Ectodermal cell (in vitro differentiated cells): ENCODE measurements around the gene DRC3.

ENCODE experiments used
- H3K27ac ChIP-seq: 2 replicates; pipeline ENCODE4 v1.7.0; 2013; ENCODE audit warnings: mild to moderate bottlenecking, low read depth, low read length; ENCODE audit not compliant: insufficient read depth, poor library complexity, severe bottlenecking
- H3K27me3 ChIP-seq: 2 replicates; pipeline ENCODE4 v1.7.0; 2013; ENCODE audit warnings: mild to moderate bottlenecking, low read length; ENCODE audit not compliant: insufficient read depth, control insufficient read depth, poor library complexity, severe bottlenecking
- H3K36me3 ChIP-seq: one replicate; pipeline ENCODE4 v1.7.0; 2013; ENCODE audit warnings: low read length; ENCODE audit not compliant: control insufficient read depth, insufficient read depth
- H3K4me1 ChIP-seq: one replicate; pipeline ENCODE4 v1.7.0; 2013; ENCODE audit warnings: low read length; ENCODE audit not compliant: control insufficient read depth, insufficient read depth
- H3K4me3 ChIP-seq: 2 replicates; pipeline ENCODE4 v1.7.0; 2013; ENCODE audit warnings: low read depth, low read length, control low read depth; ENCODE audit not compliant: insufficient read depth
- H3K9me3 ChIP-seq: 2 replicates; pipeline ENCODE4 v1.7.0; 2013; ENCODE audit warnings: mild to moderate bottlenecking, low read length, moderate library complexity; ENCODE audit not compliant: control insufficient read depth
- WGBS, 2 experiments: methylation state at CpG; one replicate each; pipeline ENCODE4 v1.1.7; 2013; ENCODE audit warnings: missing lambda C conversion rate in 2 of 2; 5-methylcytosine and 5-hydroxymethylcytosine counted together

DRC3 gene

DNA sequence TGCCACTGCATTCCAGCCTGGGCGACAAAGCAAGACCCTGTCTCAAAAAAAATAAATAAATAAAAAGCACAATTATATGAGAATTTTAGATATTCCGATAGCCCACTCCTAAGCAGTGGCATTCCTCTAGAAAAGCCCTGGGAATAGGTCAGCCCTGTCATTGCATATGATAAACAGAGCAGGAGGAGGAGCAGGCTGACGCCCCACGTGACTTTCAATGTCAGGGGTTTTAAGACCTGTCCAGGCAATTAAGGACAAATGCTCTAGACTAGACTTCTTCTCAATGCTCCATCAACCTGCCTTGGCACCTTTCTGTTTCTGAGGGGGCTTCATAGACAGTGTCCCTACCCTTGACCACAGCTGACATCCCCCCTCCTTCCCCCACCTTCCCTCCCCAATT, 8.0 kb upstream of the DRC3 start:
- WGBS, 2 experiments = 85 to 86% methylated on average over 4 of the region's 4 CpGs
- Histone ChIP-seq H3K4me3 (no peak overlapping the region), H3K9me3 (no peaks in the 10 kb centered on the region), H3K4me1 (peaks cover 2% of the 10 kb centered on the region), H3K36me3 (no peaks in the 10 kb centered on the region), H3K27ac (no peak overlapping the region), H3K27me3 (no peaks in the 10 kb centered on the region)

DNA sequence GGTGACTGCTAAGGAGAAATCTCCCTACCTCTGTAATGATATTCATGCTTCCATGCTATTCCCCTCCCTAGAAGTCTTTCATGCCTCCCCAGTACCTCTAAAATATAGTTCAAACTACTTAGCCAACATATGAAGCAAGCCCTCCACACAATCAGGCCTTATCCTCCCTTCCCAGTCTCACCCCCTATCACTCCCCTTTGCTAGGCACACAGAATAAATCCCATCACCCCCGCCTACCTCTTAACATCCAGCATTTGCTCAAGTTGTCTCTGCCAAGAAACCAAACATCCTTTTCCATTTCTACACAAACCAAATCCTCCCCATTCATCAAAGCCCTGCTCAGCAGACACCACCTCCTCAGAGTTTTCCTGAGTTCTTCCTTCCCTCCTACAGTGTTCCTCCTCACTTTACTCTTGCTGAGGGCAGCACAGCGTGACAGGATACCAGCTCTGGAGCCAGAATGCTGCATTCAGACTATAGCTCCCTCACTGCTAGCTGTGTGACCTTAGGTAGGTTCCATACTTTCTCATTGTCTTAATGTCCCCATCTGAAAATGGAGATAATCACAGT, 7.4 kb upstream of the DRC3 start:
- no peak overlapping the region for H3K27ac ChIP-seq
- no peak overlapping the region for H3K4me3 ChIP-seq
- H3K36me3 ChIP-seq = no peaks in the 10 kb centered on the region
- no peaks in the 10 kb centered on the region for H3K4me1 ChIP-seq
- H3K9me3 ChIP-seq = no peaks in the 10 kb centered on the region
- WGBS, 2 experiments = 78 to 79% methylated on average over 2 of the region's 2 CpGs
- peaks cover under 1% of the 10 kb centered on the region for H3K27me3 ChIP-seq

DNA sequence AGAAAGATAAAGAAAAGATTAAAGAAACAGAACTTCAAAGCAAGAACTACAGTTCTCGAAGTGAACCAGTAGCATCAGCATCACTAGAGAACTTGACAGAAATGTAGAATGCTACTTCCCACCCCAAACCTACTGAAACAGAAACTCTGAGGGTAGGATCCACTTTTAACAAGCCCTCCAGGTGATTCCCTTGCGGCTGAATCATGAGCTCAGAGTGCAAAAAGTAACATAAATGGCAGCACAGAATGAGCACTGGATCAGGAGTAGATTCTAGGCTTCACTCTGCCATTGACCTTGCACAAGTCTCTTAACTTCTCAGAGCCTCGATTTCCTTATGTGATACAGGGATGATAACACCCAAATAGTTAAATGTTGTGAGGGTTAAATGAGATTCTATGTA, 6.3 kb upstream of the DRC3 start:
- 87 to 95% methylated on average over 3 of the region's 3 CpGs for WGBS, 2 experiments
- Histone ChIP-seq H3K4me3 (no peak overlapping the region), H3K27me3 (peaks cover 6% of the 10 kb centered on the region), H3K4me1 (peaks cover 4% of the 10 kb centered on the region), H3K27ac (no peak overlapping the region), H3K9me3 (no peaks in the 10 kb centered on the region), H3K36me3 (no peaks in the 10 kb centered on the region)

DNA sequence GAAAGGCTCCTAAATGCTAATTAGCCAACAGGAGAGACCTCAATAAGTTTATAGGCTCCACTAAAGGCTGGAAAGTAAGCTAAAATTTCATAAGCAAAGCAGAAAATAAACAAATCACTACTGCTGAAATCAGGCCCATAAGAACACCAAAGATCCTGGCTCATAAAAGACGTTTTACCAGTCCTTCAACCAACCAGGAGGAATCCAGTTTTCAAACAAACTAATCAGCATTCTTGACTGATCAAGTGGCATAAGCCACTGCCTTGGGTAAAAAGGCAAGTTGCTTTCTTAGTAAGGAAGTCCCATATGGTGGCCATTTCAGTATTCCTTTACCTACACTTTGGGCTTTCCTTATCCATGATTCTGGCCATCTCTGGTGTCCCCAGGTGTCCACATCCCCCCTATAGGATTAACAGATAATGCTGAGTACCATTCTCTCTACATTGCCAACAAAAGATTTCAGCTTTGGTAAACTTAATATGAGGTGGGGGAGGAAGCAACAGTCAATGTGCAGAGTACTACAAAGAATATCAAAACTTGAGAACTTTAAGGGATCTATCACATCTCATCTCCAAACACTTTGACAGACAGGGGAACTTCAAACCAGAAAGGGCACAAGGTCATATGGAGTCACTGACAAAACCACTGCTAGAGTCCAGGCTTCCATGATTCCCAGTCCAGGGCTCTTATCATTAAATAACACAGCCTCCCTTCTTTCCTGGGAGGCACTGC, 1.8 kb upstream of the DRC3 start:
- H3K4me1 ChIP-seq = peaks cover 6% of the 10 kb centered on the region
- no peaks in the 10 kb centered on the region for H3K36me3 ChIP-seq
- H3K27ac ChIP-seq = no peak overlapping the region
- 56 to 67% methylated on average over 1 of the region's 1 CpG for WGBS, 2 experiments
- H3K4me3 ChIP-seq = peak overlapping the region; percentile 51
- H3K27me3 ChIP-seq = peaks cover 6% of the 10 kb centered on the region
- H3K9me3 ChIP-seq = no peaks in the 10 kb centered on the region

DNA sequence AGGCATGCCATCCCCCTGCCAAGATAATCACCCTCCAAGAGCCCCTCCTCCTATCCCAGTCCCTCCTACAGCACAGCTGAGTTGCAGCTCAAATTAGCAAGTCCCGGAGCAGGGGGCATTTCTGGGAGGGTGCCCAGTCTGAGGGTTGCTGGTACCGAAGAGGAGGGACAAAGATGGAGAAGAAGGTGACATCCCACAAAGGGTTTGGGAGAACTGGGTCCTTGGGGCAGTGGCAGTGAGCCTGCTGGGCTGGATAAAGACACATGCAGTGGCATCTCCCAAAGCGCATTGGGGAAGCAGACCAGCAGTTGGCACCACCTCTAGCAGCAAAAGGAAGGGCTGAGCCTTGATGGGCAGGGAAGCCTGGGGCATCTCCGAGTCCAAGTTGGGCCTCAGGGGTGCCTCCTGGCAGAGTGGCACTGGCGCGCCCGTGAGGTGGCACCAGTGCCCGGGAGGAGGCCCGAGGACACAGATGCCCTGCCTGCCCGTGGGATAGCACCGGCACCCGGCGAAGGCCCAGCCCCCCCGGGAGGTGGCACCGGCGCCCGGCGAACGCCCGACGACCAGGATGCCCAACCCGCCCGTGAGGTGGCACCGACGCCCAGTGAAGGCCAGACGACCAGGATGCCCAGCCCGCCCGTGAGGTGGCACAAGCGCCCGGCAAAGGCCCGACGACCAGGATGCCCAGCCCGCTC, 1.1 kb upstream of the DRC3 start:
- no peaks in the 10 kb centered on the region for H3K9me3 ChIP-seq
- no peak overlapping the region for H3K27ac ChIP-seq
- 21% methylated on average over 33 of the region's 33 CpGs for WGBS, 2 experiments
- H3K36me3 ChIP-seq = no peaks in the 10 kb centered on the region
- peaks cover 6% of the 10 kb centered on the region for H3K27me3 ChIP-seq
- peak overlapping the region; percentile 51 for H3K4me3 ChIP-seq
- peaks cover 6% of the 10 kb centered on the region for H3K4me1 ChIP-seq

DNA sequence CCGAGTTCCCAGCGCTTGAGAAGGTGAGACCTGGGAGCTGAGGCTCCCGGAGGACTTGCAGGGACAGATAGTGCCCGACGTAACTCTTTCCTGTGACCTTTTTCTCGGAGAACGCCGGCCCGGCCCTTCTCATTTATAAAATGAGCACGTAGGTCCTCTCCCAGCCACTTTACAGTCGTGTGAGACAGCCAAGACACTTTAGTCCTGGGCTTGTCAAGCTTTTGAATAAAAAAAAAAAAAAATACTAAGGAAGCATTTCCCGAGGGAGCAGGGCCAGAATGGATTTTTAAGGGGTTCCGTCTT, 241 bp downstream of the DRC3 start:
- WGBS, 2 experiments = 9% methylated on average over 13 of the region's 13 CpGs
- Histone ChIP-seq H3K4me3 (peak overlapping the region; percentile 50), H3K4me1 (peaks cover 6% of the 10 kb centered on the region), H3K9me3 (no peaks in the 10 kb centered on the region), H3K27me3 (peaks cover 6% of the 10 kb centered on the region), H3K36me3 (no peaks in the 10 kb centered on the region), H3K27ac (no peak overlapping the region)

DNA sequence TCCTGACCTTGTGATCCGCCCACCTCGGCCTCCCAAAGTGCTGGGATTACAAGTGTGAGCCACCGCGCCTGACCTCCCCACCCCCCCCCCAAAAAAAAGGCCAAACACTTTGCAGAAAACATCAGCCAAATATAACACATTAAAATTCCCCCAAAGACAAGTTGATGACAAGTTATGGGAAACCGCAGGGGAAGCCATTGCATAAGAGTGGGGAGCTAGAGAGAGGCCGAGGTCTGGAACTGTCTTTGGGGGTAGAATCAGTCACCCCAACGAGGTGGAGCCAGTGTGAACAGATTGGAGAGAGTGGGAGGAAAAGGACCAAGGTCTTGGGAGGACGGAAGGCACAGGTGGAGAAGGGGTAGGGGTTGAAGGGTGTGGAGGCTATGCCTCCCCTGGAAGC, 2.8 kb downstream of the DRC3 start:
- H3K36me3 ChIP-seq = no peaks in the 10 kb centered on the region
- H3K9me3 ChIP-seq = no peaks in the 10 kb centered on the region
- H3K4me1 ChIP-seq = peaks cover 6% of the 10 kb centered on the region
- H3K27ac ChIP-seq = no peak overlapping the region
- WGBS, 2 experiments = 84 to 90% methylated on average over 7 to 8 of the region's 8 CpGs
- H3K4me3 ChIP-seq = no peak overlapping the region
- H3K27me3 ChIP-seq = peaks cover 4% of the 10 kb centered on the region

DNA sequence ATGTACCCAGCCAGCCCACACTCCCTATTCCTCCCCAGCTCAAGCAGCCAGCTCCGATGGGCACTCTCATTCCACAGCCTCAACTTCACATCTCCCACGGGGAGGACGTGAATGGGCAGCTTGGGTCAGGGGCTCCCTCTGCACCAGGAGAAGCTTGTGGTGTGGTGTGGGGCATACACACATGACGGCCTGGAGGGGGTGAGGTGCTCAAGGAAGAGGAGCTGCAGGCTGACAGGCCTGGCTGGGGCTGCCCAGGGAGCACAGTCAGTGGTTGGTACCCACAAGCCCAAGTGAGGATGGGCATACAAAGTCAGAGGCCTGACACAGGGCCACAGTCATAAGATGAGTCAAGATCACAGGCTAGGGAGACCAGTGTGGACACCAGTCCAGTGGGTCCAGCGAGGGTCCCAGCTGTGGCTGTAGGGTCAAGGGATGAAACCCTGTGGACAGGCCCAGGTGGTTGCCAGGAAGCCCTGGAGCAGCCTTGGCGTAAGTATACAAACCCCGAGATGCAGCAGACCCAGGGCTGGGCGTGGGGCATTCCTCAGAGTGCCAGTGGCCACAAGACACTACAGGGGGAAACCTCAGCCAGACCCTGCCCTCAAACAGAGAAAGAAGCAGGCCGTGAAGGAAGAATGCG, 4.4 kb downstream of the DRC3 start:
- WGBS, 2 experiments = 89 to 92% methylated on average over 10 of the region's 10 CpGs
- no peak overlapping the region for H3K27ac ChIP-seq
- H3K9me3 ChIP-seq = no peaks in the 10 kb centered on the region
- no peaks in the 10 kb centered on the region for H3K36me3 ChIP-seq
- H3K27me3 ChIP-seq = no peaks in the 10 kb centered on the region
- H3K4me3 ChIP-seq = no peak overlapping the region
- no peaks in the 10 kb centered on the region for H3K4me1 ChIP-seq

DNA sequence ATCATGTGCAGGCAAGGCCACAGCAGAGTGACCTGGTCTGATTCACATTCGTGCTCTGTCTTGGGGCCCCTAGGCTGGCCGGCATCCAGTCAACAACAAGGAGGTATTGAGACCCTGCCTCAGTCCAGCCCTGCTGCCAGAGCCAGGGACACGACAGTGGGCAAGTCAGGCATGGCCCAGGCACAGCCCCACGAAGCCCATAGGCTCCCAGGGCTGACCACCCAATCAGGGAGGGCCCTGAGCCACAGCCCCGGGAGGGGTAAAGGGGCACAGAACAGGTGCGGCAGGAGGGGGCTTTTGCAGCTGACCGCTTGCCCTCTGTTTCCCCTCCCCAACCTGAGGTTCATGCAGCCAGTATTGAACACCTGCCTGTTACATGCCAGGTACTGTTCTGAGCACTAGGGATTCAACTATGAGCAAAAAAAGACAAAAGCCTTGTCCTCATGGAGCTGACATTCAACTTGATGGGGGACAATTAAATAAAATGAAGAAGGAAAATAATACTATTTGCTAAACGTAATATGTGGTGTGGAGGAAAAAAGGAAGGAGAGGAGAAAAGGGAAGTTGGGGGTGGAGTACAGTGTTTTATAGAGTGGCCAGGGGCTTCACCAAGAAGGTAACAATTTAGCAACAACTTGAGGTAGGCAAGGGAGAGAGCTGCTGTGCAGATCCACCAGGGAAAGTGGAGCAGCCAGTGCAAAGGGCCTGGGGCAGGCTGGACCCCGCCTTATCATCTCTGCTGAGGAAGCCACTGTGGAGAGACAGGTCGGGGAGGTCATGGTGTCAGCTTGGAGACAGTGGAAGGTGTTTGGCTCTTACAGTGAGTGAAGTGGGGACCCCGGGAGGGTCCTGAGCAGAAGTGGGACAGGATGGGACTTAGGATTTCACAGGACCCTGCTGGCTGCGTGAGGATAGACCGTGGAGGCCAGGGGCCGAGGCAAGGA, 6.1 kb downstream of the DRC3 start:
- Histone ChIP-seq H3K4me1 (no peaks in the 10 kb centered on the region), H3K4me3 (no peak overlapping the region), H3K27ac (no peak overlapping the region), H3K27me3 (no peaks in the 10 kb centered on the region), H3K9me3 (no peaks in the 10 kb centered on the region), H3K36me3 (no peaks in the 10 kb centered on the region)
- WGBS, 2 experiments = 90 to 91% methylated on average over 14 of the region's 14 CpGs
